GM12878 (cell line): ENCODE measurements around the gene ZBTB16.

Experiments used
- CTCF ChIP-seq, 3 experiments: IDR thresholded peaks in 2 of 3; conservative IDR thresholded peaks in 1 of 3; 2 replicates each; pipeline ENCODE4 v1.5.1; 2011; ENCODE audit warnings: low read depth in 3 of 3, low read length in 3 of 3, mild to moderate bottlenecking in 3 of 3, control low read depth in 2 of 3, moderate library complexity in 2 of 3, inconsistent platforms in 1 of 3, mixed read lengths in 1 of 3; ENCODE audit not compliant: control insufficient read depth in 2 of 3, insufficient read depth in 1 of 3; ENCODE audit errors: extremely low read depth in 1 of 3
- EED ChIP-seq: sonication (generic); IDR thresholded peaks from 2 replicates; pipeline ENCODE4 v1.6.1; 2016; ENCODE audit warnings: antibody characterized with exemption, low read depth
- EZH2 ChIP-seq: IDR thresholded peaks from 2 replicates; pipeline ENCODE4 v1.6.1; 2012; ENCODE audit warnings: low read depth, mild to moderate bottlenecking, control low read depth, inconsistent platforms, low read length, borderline replicate concordance; ENCODE audit not compliant: control insufficient read depth
- NFYB ChIP-seq: IDR thresholded peaks from 2 replicates; pipeline ENCODE4 v1.6.1; 2011; ENCODE audit warnings: low read depth, mild to moderate bottlenecking, low read length, improper control_type of control experiment, moderate library complexity; ENCODE audit not compliant: insufficient read depth
- NR2F1 ChIP-seq: fragments of 450-650 bp; conservative IDR thresholded peaks from 2 replicates; pipeline ENCODE4 v1.6.1; 2017; ENCODE audit warnings: mild to moderate bottlenecking
- POLR2A ChIP-seq: IDR thresholded peaks from 2 replicates; pipeline ENCODE4 v1.6.1; 2011; ENCODE audit warnings: low read depth, mild to moderate bottlenecking, low read length
- RAD21 ChIP-seq: IDR thresholded peaks from 2 replicates; pipeline ENCODE4 v1.6.1; 2011; ENCODE audit warnings: mild to moderate bottlenecking, low read depth, low read length, moderate library complexity; ENCODE audit not compliant: insufficient read depth
- REST ChIP-seq: IDR thresholded peaks from 2 replicates; pipeline ENCODE4 v1.6.1; 2012; ENCODE audit warnings: mild to moderate bottlenecking, low read depth, low read length
- RFX5 ChIP-seq: IDR thresholded peaks from 2 replicates; pipeline ENCODE4 v1.6.1; 2011; ENCODE audit warnings: low read depth, low read length, improper control_type of control experiment
- SRF ChIP-seq, 2 experiments: IDR thresholded peaks; 2 replicates each; pipeline ENCODE4 v1.6.1; 2011; ENCODE audit warnings: low read depth in 2 of 2, low read length in 2 of 2, mild to moderate bottlenecking in 1 of 2, moderate library complexity in 1 of 2
- ZBTB40 ChIP-seq: fragments of 450-650 bp; IDR thresholded peaks from 2 replicates; pipeline ENCODE4 v1.6.1; 2016; ENCODE audit warnings: mild to moderate bottlenecking, moderate library complexity, borderline replicate concordance

- no peak for TF ChIP-seq POLR2A
- no peak for TF ChIP-seq NR2F1
- TF ChIP-seq SRF (IDR thresholded peaks at IDR 0.05; ENCODE audit: low read depth in 2 of 2, low read length in 2 of 2), result no peak
- TF ChIP-seq EED, result no peak
- no peak for TF ChIP-seq EZH2
- TF ChIP-seq RAD21, result no peak
- no peak for TF ChIP-seq CTCF (IDR thresholded peaks at IDR 0.05 in 2 of 3, conservative IDR thresholded peaks at IDR 0.05 in 1 of 3; ENCODE audit: control insufficient read depth in 2 of 3, extremely low read depth in 1 of 3, insufficient read depth in 1 of 3, low read depth in 3 of 3, low read length in 3 of 3)
- no peak for TF ChIP-seq RFX5
- no peak for TF ChIP-seq REST
- no peak for TF ChIP-seq ZBTB40
- TF ChIP-seq NFYB, result no peak
These were observed 119.1 kb downstream of the ZBTB16 start for GRCh38 chr11:114178656-114179055.
